Endometrium (tissue), 2 donors: ENCODE results near the gene PRPS1.
"Not testable (repeated sequence)": the region's sequence is repeated elsewhere in the genome, so short reads cannot be mapped to it uniquely, and the experiment has no call there.

ENCODE experiments used
- FAIRE-seq: peaks from 2 replicates; lab custom pipeline; 2012; peaks lifted over from hg19 to GRCh38; lab: Jason Lieb, UNC
- donor health status: control.
- donor health status: control.

The PRPS1 gene

DNA sequence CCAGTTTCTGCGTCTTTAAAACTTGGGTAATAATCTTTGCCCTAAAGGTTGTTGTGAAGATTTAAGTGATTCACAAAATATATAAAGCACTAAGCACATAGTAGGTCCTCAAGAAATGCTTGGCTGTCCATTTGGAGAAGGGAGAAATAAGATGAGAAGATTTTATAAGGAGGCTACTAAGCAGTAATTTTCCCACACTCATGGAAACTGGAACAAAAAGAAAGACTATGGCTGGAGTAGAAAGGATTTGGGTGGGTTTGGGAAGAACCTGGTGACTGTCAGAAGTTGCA lies 47.0 kb downstream of the PRPS1 start:
- no peak for FAIRE-seq

GRCh38 chrX:107675823-107676555 lies 47.7 kb downstream of the PRPS1 start:
- no peak for FAIRE-seq

DNA sequence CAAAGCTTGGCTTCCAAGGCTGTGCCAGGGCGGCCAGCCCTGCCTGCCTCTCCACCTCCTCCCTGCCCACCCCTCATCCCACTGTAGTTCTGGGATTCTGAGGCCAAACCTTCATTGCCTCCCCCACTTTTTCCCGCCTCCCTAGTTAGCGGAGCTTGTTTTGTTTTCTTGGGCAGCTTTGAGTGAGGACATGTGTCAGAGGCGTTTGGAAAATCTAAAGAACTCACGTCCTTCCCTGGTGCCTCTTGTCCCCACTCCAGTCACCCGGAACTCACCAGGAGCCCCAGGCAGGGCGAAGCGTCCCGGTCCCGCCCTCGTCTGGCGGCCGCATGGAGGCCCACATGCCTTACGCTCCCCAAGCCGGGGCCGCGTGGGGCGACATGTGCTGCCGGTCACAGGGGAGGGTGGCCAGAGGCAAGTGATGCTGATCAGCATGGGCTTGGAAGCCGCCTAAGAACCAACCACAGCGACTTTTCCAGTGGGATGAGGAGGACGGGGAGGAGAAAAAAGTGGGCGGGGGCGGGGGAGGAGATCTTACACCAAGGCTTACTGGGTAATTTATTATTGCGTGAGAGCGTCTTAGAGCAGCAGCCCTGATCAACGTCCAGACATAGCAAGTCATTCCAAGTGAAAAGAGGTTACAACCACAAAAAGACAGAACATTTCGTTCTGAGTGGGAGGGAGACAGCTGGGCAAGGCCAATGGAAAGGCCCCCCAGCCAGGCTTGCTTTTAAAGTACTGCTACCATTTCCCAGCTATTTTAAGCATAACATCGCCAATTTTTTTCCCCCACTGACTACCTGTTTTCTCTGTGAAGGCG lies 48.5 kb downstream of the PRPS1 start:
- FAIRE-seq = no peak

DNA sequence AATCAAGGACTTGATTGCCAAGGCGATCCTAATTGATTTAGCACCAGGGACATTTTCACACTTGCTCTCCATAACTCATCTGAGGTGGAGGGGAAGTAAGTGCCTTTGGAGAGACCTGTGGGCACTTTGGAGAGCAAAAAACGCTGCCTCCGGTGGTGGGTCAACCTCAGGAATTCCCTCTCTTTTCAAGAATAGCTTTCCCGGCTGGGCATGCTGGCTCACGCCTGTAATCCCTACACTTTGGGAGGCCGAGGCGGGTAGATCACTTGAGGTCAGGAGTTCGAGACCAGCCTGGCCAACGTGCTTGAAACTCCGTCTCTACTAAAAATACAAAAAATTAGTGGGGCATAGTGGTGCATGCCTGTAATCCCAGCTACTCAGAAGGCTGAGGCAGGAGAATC lies 49.2 kb downstream of the PRPS1 start:
- FAIRE-seq = no peak

DNA sequence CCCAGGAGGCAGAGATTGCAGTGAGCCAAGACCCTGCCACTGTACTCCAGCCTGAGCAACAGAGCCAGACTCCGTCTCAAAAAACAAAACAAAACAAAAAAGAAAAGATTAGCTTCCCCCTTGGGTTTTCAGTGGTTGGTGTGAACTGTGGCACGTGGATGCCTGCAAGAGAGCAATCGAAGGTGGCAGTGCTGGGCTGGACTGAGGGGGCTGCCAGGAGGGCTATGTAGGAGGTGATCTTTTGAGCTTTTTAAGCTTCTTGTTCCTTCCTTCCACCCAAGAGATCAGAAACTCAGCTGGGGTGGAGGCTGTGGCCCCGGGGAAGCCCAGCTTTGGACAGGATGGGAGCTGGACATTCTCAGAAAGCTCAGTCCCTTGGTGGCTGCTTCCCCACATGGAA lies 49.6 kb downstream of the PRPS1 start:
- no peak for FAIRE-seq

- no peak for FAIRE-seq
Observed at GRCh38 chrX:107678957-107679740, 50.8 kb downstream of the PRPS1 start.

- no peak for FAIRE-seq
Observed at GRCh38 chrX:107682256-107682655, 53.9 kb downstream of the PRPS1 start.

- no peak for FAIRE-seq
Observed at GRCh38 chrX:107683124-107683895, 55.0 kb downstream of the PRPS1 start.

DNA sequence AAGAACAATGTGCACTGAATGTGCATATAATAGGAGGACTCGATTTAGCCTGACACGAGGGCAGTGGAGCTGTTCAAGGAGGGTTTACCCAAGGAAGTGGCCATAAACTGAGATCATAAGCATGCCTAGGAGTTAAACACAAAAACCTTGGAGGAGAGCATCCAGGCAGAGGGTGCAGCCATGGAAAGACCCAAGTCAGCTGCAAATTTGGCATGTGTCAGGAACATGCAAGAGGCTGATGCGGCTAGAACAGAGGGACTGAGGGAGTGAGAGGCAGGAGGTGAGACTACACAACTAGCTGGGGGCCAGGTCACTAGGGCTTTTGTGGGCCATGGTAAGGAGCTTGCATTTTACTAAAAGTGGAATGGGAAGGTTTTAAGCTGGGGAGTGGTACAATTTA lies 55.6 kb downstream of the PRPS1 start:
- FAIRE-seq = no peak

DNA sequence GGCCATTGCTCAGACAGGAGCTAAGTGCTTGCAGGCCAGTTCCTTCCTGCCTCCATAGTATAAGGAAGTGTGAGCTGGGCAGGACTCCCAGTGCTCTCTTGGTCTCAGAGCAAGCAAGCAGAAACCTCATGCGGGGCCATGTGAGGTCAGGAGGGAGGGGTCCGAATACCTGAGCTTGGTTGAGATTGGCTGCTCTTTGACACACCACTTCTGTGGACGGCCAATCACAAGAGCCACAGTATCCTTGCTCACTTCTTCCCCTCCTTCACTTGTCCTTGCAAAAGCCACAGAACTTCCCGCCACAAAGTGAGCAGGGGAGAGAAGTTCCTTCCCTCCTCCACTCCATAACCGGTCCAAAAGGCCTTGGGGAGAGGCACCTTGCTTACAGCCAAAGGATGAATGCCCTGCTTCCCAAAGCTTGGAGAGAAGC lies 56.7 kb downstream of the PRPS1 start:
- no peak for FAIRE-seq

- FAIRE-seq = not testable (repeated sequence)
Observed at GRCh38 chrX:107685586-107685985, 57.3 kb downstream of the PRPS1 start.

GRCh38 chrX:107686026-107686425 lies 57.7 kb downstream of the PRPS1 start:
- no peak for FAIRE-seq

DNA sequence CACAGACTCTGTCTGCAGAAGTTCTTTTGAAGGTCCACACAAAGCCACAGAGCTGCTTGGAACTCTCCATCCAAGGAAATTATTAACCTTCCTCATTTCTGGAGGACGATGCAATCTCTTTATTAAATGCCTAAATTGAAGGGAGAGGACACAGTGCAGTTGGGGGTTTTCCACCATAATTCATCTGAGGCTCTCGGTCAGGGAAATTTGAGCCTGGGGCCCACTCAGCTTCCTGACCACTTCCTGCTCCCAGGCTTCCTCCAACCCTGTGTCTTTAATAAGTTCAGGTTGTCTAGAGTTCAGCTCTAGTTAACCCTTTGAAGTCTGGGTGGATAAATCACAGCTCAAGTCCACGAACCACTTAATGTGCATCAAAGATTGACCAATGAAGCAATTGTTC lies 58.5 kb downstream of the PRPS1 start:
- no peak for FAIRE-seq

DNA sequence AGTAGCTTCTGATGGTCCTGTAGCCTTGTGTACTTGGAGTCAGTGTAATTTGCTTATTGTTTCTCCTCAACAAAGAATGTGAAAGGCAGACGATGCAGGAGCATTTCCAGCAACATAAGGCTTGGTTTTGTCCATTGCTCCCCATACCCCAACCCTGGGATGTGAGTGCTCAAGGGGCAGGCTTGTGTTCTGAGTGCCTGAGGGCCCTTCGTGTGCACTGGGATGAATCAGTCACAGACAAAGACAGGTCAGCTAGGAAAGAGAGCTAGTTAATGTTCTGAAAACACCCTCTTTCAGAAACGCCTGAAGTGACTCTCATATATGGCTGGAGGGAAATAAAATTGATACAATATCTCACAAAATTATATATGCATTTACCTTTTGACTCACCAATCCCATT lies 59.1 kb downstream of the PRPS1 start:
- FAIRE-seq = no peak

- FAIRE-seq = no peak
Observed at GRCh38 chrX:107691024-107691448, 62.7 kb downstream of the PRPS1 start.

DNA sequence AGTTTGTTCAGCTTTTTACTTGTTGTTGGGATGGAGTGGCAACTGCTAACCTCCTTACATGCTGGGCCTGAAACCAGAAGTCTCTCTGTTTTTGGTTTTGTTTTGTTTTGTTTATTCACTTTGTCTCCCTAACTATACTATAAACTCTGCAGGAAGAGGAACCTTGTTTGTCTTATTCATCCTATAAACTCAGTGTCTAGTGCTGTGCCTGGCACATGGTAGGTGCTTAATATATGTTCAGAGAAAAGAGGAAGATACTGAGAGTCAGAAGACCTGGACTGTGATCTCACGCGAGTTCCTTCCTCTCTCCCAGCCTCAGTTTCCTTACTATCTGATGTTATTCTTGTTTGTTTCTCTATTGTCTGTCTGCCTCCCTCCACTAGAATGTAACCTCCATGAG lies 71.3 kb downstream of the PRPS1 start:
- no peak for FAIRE-seq

GRCh38 chrX:107700317-107700774 lies 72.0 kb downstream of the PRPS1 start:
- FAIRE-seq = no peak
